ENCODE results near the gene SAMD4B. TPM values are rescaled to one million over a fixed set of nuclear protein-coding genes. Genes with fewer than 3 reads are reported as not detected.
A peak's percentile ranks its signal among the peaks of the same experiment; 100 is the strongest.

SAMD4B gene
- total RNA-seq, 1 experiment from 2014 or later, result 135 TPM

GRCh38 chr19:39432677-39433025 is 90.4 kb downstream of the SAMD4B start:
- Mint-ChIP-seq H3K27ac (peak overlapping the region; percentile 48 to 92 (median 68); a peak in 4 of 7 replicates), H3K4me3 (peak overlapping the region; percentile 51 to 100; a peak in 1 of 5 replicates), H3K4me1 (peaks cover 43 to 53% of the 10 kb centered on the region in 2 experiments), H3K27me3 (ENCODE audit: low read depth) (peaks cover 4% of the 10 kb centered on the region), H3K36me3 (ENCODE audit: insufficient read depth in 1 of 3, low read depth in 3 of 3) (peaks cover 32 to 40% (median 37%) of the 10 kb centered on the region in 3 experiments), H3K9me3 (peaks cover 0 to 7% of the 10 kb centered on the region in 2 experiments; a peak in 2 of 5 replicates)
- Histone ChIP-seq H4K20me1 (ENCODE audit: control insufficient read depth, insufficient read depth, insufficient read length) (no peaks in the 10 kb centered on the region), H2BK12ac (ENCODE audit: insufficient read length, low read depth, low read length) (no peak overlapping the region), H3K4me1 (ENCODE audit: insufficient read depth, low read length) (peaks cover 4% of the 10 kb centered on the region; the same call in 1 of the 2 replicates), H4K5ac (ENCODE audit: insufficient read length, low read depth, low read length) (no peak overlapping the region), H3K4ac (ENCODE audit: low read depth, low read length) (no peak overlapping the region), H3K14ac (ENCODE audit: insufficient read depth, low read length) (no peak overlapping the region), H2BK15ac (ENCODE audit: low read depth, low read length) (no peak overlapping the region), H2BK5ac (ENCODE audit: insufficient read length, low read length) (no peak overlapping the region), H3K79me2 (ENCODE audit: insufficient read depth, low read length) (peaks cover 6% of the 10 kb centered on the region; the same call in 1 of the 2 replicates), H2BK20ac (ENCODE audit: low read depth, low read length, poor library complexity, severe bottlenecking) (no peak overlapping the region), H3T11ph (ENCODE audit: low read length) (no peak overlapping the region), H3K18ac (ENCODE audit: insufficient read length, low read depth, low read length) (no peak overlapping the region), H2AK5ac (ENCODE audit: insufficient read length, low read length) (no peak overlapping the region), H3K79me1 (ENCODE audit: insufficient read depth, low read depth, low read length, poor library complexity, severe bottlenecking) (peaks cover 9% of the 10 kb centered on the region), H3K9ac (ENCODE audit: extremely low read depth, insufficient read length, low read length) (no peak overlapping the region), H3K27ac (ENCODE audit: insufficient read length, low read depth, low read length) (no peak overlapping the region), H2AFZ (ENCODE audit: low read length) (no peak overlapping the region), H2BK120ac (ENCODE audit: low read depth, low read length, poor library complexity, severe bottlenecking) (no peak overlapping the region), H3K23ac (ENCODE audit: insufficient read length, low read depth, low read length) (no peak overlapping the region), H4K91ac (ENCODE audit: insufficient read length, low read depth, low read length) (no peak overlapping the region), H3K23me2 (ENCODE audit: insufficient read length, low read depth, low read length, poor library complexity, severe bottlenecking) (peaks cover 10% of the 10 kb centered on the region), H3K9me3 (ENCODE audit: control insufficient read depth, low read depth, low read length) (no peaks in the 10 kb centered on the region), H3K56ac (ENCODE audit: insufficient read length, low read depth, low read length) (no peak overlapping the region), H3K27me3 (ENCODE audit: insufficient read depth, low read length) (no peaks in the 10 kb centered on the region), H3K4me2 (ENCODE audit: insufficient read depth, insufficient read length, low read length) (no peak overlapping the region), H4K8ac (replicated peaks; ENCODE audit: insufficient read length, low read depth, low read length) (no peak overlapping the region)
- no CpG with 5 or more reads among the region's 8 CpGs for WGBS (ENCODE audit: extremely low coverage, insufficient read length, low lambda C conversion rate)
- no peak for DNase-seq
- TF ChIP-seq CTCF (conservative IDR thresholded peaks at IDR 0.05), result no peak
